Activated T-helper 1 cell treated with anti-CD3 and anti-CD28 coated beads, Interleukin-2, amount 50 U/mL, for 16 hours (primary cell): ENCODE results near the gene TIAM1.

Experiments used
- DNase-seq, 2 donors: peaks; one replicate each; pipeline ENCODE4 v3.0.0-alpha.2; 2020; ENCODE audit warnings: low read depth in 1 of 2, low spot score in 1 of 2

TIAM1 gene

DNA sequence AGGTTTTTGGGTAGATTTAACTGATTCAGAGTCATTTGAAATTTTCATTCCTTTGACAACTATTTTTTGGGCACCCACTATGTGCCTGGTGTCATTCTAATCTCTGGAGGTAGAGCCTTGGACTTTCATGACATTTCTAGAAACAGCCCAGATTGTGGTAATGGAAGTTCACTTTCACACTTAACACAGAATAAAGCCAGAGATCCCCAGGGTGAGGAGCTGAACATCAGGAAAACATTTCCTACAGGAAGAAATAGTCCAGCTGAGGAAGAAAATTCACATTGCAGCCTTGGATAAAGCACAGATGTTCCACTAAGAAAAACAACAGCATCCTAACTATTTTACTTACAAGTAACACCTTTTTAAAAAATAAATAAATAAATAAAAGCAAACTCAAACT is 203.4 kb downstream of the TIAM1 start:
- no peak for DNase-seq

DNA sequence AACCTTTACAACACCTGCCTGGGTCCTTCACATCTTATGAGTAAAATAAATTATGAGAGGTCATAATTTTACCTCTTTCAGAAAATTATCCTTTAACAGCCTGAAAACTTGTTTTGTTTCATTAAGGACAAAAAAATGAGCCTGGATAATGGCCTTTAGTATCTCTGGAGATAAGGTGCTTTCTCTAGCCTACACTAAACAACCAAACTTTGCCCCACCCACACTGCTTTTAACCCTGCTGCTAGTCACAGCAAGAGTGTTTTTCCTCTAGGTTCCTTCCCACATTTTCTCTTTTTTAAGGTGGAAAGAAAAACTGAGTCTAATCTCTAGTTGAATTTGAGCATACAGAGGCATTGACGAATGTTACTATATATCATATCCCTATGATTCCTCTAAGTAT is 204.0 kb downstream of the TIAM1 start:
- DNase-seq: no peak

DNA sequence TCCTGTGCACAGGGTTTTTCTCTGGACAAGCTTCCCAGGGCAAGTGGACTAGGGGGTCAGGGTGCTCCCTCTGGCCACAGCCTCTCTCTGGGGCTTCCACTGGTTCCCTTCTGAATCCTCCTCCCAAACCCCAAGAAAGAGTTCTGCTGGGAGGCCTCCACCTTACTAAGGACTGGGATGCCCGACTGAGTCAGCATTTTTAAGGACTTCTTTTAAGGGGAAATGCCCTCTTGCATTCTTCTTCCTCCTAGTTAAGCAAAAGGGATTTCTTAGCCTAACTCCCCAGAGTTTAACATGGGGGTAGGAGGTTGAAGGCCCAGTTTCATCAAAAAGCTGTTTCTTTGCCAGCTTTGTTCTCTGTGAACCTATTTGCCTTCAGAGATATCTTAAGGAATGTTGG is 206.1 kb downstream of the TIAM1 start:
- no peak for DNase-seq

DNA sequence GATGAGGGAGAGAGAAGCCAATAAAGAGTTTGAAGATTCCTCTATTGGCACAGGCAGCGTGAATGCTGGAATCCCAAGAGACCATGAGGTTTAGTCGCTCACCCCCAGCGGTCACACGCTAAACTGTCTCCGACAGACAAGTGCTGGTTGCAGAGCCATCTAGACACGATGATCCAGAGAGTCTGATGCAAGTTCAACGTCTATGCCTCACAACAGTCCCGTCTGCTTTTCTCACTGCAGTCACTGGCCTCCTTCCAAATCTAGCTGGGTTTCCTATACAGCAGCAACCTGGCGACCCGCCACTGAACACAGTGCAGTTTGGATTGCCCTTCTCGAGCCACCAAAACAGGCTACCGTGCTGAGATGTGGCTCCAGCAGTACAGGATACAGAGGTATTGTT is 207.2 kb downstream of the TIAM1 start:
- DNase-seq: no peak

DNA sequence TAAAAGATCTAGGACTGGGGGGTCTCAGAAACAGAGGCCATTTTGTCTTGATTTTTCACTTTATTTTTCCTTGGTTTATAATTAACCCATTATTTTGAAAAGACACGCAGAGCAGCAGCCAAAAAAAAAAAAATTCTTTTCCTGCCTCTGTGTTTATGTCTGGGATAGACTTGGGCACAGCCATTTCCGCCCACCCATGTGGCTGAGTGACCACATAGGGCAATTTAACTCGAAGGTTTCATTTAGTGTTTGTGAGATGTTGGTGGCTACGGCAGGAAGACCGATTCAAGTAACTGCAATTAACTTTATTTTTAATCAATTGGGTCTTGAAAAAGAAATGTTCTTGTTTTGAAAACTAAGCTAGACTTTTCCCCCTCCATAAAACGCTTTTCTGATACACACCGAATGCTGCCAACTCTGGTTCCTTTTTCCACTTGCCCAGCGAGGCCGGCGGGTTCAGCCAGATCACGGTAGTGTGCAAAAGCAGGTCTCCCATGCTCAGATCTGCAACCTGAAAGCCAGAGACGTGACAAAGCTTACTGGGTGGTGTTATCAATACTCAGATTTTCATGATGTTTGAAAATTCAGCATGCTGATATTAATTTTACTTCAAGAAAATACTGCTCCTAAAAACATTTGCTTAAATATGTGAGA is 208.4 kb downstream of the TIAM1 start:
- DNase-seq: no peak

DNA sequence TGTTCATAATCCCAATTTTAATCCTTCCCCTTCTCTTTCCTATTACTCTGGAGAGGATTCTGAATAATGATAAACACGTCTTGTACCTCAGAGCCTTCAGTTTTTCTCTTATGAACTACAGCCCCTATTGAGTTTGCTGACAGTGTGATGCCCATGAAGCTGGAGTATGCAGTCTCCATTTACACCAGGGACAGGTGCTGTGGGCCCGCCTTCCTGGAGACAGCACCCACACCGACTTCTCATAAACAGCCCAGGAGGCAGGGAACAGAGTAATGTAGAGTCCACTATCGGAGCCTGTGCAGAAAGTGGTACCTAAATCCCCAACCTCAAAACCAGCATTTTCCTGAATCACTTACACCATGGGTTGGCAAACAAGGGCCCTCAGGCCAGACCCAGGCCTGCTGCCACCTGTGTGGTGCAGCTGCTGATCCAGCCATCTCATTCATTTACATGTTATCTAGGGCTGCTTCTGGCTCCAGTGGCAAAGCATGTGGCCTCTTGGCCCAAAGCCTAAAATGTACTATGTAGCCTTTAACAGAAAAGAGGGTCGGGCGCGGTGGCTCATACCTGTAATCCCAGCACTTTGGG is 210.7 kb downstream of the TIAM1 start:
- DNase-seq: no peak

DNA sequence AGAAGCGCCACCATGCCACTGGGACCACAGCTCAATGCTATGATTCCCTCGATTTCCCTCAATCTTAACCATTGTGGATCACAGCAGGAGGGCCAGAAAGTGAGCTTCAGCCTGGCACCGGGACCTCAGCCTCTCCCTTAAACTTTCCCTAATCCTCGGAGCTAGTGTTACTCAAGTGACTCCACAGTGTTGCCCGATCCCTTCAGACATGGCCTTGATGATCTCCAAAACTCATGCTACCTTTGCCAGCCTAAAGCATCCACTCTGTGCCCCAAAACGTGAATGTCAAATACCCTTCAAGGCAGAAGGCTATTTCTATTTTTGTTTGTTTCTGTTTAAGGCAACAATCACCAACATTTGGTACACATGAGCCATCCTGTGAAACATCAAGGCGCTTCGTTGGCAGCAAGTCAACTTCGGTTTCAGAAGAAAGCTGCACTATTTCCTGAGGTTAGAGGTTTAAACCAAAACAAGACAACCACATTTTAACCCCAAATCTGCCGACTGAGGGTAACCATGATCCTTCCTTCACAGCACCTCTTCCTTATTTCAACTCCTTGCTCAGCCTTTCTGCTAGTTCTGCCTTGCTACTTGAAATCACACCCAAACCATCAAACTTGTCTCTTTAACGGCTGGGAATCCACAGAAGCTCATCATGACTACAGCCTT is 211.4 kb downstream of the TIAM1 start:
- peak; percentile 32 to 47 for DNase-seq

DNA sequence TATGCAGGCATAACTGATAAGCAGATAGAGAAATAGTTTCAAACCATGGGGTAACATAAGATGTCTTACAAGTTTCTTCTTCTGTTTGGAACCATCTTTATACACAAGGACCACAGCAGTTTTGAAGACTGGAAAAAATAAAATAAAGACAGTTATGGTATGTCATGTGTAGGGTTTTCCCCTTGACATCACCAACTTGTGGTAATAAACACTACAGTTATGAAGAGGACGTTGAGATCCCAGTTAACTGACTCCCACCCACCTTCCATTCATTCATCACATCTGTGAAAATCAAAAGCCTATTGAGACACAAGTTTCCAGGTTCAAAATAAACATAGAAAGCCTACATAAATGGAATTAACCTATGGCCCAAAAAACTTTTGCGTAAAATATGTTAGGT is 213.2 kb downstream of the TIAM1 start:
- no peak for DNase-seq

DNA sequence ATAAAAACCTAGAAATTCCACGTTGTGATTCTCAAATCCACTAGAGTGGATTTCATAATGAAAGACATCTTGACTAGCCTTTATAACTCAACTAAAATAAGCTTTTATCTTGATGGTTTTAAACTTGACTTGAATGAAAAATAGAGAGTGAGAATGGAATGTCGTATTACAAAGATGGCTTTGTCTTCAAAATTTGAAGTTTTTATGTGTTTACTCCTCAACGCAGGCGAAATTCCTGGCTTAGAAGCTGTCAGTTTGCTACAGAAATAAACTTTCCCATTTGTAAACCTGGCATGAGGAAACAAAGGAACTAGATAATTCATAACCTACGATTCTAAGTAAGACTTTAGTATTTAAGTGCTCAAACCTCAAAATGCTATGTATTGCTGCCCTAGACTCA is 215.8 kb downstream of the TIAM1 start:
- no peak for DNase-seq

DNA sequence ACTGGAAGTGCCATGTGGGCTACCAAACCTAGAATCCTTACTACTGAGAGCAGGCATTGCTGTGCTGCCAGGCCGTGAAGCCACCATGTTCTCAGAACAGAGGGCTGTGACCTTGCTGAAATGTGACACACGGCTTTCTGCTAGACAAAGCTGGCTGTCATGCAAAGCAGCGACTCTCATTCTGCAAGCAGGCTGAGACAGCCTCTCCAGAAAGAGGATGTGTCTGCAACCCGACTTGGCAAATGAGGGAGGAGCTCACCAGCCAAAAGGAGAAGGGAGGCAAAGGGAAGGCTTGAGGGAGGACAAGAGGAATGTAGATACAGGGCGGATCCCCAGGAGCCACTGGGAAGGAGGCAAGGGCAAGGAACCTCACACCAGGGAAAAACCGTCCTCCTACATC is 220.1 kb downstream of the TIAM1 start:
- DNase-seq: no peak

DNA sequence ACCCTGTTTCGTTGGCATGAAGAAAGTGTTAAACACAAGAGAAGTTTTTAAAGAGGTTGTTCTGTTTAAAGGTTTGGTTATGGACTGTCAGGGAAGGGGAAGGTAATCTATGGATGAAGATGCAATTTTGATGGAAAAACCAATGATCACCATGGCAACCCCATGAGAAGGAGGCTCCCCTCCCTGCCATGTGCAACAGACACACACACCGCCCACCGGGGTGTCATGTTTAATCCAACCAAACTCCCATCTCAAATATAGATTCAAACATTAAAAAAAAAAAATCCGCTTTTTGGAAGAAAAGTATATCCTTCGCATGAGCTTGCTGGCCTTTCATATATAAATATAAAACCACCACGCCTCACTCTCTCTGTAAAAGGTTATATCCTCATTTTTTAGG is 224.9 kb downstream of the TIAM1 start:
- no peak for DNase-seq

DNA sequence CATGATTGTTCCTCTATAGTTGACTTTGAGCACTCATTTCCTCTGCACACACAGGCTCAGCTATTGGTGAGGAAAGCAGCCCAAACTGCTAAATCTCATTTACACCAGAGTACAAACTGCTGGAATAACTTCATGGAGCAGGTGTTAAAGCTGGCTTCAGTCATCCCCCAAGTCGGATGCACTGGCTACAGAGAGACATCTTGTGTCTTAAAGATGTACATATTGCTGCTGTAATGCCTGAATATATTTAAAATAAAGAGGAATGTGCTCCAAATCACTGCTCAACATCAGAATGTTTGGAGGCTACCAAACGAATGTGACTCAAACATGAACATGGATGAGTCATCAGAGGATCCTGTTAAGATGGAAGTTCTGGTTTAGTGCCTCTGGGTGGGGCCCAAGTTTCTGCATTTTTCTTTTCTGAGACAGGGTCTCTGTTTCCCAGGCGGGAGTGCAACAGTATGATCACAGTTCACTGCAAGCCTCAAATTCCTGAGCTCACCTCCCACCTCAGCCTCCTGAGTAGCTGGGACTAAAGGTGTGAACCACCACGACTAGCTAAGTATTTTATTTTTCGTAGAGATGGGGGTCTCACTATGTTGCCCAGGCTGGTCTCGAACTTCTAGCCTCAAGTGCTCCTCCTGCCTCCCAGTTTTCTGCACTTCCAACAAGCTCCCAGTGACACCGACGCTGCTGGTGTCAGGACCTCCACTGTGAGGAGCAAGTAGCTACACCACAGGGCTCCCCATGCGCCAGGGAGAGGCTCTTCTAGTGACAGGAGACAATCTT is 226.7 kb downstream of the TIAM1 start:
- DNase-seq: no peak

DNA sequence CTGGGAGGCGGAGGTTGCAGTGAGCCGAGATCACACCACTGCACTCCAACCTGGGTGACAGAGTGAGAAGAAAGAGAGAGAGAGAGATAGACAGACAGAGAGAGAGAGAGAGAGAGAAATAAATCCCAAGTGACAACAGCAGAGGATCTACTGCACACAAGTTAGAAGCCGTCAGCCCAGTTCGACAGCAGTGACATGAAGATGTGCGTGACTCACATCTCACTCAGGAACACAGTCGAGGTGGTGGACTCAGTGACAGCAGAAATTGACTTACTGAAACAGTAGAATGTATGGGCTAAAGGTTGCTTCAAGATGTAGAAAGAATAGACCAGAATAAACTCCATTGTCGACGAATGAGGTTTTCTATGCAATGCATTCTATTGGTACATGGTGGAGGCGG is 228.8 kb downstream of the TIAM1 start:
- no peak for DNase-seq

DNA sequence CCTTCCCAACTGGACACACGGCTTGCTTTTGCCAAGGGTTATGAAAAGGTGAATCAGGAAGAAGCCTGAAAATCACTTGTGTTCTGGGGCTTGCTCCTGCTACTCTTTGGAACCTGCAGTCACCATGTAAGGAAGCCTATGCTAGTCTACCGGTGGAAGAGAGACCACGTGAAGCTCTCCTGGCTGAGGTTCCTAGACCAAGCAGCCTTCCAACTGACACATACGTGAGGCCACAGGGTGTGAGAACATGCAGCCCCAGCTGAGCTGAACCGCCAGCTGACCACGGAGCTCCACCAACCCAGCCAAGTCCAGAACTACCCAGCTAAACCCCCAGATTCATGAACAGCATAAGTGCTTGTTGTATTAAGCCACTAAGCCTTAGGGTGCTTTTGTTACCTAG is 233.0 kb downstream of the TIAM1 start:
- no peak for DNase-seq

DNA sequence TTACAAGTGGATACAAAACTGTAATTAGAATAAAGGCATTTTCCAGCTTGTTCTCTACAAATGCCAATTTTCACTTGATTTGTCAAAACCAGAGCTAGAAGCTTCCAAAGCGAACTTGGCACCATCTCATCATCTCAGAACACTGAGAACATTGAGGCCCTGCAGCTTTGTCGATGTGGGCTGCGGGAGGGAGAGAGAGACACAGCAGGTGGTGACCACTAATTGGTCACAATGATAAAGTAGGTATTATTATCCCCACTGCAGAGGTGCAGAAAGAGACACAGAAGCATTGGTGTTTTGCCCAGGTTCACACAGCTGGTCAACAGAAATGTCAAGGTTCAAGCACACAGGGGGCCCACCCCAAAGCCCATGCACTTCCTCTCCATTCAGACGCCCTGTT is 233.6 kb downstream of the TIAM1 start:
- no peak for DNase-seq

DNA sequence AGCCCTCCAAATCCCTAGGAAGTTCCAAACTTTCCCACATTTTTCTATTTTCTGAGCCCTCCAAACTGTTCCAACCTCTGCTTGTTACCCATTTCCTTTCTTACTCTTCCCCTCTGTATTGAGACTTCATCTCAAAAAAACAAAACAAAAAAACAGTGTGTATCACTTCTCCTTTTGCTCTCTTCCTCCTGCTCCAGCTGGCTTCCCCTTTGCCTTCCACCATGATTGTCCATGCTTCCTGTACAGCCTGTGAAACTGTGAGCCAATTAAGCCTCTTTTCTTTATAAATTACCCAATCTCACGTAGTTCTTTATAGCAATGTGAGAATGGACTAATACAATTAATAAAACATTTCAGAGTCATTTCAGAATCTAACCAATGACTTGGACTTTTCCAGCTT is 236.2 kb downstream of the TIAM1 start:
- no peak for DNase-seq

DNA sequence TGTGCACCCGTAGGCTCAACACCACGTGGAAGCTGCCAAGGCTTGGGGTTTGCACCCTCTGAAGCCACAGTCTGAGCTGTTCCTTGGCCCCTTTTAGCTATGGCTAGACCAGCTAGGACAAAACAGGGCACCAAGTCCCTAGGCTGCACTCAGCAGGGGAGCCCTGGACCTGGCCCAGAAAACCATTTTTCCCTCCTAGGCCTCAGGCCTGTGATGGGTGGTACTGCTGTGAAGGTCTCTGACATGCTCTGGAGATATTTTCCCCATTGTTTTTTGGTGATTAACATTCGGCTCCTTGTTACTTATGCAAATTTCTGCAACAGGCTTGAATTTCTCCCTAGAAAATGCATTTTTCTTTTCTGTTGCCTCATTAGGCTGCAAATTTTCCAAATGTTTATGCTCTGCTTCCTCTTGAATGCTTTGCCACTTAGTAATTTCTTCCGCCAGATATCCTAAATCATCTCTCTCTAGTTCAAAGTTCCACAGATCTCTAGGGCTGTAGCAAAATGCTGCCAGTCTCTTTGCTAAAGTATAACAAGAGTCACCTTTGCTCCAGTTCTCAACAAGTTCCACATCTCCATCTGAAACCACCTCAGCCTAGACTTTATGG is 236.8 kb downstream of the TIAM1 start:
- DNase-seq: no peak

DNA sequence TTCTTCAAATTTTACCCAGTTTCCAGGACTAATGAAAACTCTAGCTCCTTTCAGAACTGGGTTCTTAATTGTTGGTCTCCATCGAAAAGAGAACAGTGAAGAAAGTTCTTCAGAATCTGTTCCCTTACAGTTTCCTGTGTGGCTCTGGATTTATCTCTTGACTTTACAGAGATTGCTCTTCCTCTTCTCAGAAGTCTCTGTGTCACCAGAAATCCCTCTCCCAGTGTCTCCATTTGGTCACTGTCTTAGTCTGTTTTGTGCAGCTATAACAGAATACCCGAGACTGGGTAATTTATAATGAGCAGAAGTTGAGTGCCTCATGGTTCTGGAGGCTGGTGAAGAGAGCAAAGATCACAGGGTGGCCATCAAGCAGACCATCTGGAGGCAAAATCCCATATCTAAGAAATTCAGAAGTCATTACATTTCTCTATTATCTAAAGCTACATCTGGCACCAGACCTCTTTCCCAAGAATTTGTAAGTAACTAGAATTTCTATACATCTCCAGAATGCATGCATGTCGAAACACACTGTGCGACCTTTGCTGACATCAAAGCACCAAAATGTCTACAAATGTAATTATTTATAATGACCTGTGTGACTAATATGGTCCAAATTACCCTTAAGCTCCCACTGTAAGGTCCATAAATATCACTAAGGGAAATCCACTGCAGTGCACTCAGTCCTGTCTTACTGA is 240.3 kb downstream of the TIAM1 start:
- DNase-seq: no peak

DNA sequence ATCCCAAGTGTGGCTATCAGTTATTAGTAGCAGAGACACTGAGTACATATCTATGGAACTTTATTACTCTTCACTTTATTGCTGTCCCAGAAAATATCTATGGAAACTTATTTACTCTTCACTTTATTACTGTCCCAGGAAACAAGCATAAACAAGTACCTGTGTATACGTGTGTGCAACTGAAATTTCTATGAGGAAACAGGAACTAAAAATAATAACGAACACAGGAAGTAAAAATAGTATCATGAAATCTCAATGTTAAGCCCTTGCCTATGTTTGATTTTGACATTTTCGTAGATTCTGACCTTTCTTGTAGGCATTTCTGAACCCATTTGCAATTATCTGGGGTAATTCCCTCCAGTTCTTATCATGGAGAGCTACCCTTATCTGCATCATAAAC is 240.9 kb downstream of the TIAM1 start:
- DNase-seq: no peak

DNA sequence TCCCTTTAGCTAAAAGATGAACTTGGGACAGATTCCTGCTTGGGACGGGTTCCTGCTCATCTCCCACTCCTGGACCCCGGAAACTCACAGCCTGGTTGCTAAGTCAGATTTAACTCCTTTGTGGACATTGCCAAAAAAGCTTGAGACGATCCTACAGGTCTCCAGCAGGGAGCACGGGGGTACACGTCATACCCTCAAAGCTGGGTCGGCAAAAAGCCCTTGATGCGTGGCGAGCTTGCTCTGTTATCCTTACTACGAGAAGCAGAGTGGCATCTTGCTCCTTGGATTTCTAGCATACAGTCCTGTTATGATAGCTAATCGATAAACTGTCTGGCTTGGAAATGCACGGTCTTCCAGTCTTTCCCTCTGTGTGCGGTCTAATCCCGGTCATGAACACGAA is 244.9 kb downstream of the TIAM1 start:
- DNase-seq: no peak

DNA sequence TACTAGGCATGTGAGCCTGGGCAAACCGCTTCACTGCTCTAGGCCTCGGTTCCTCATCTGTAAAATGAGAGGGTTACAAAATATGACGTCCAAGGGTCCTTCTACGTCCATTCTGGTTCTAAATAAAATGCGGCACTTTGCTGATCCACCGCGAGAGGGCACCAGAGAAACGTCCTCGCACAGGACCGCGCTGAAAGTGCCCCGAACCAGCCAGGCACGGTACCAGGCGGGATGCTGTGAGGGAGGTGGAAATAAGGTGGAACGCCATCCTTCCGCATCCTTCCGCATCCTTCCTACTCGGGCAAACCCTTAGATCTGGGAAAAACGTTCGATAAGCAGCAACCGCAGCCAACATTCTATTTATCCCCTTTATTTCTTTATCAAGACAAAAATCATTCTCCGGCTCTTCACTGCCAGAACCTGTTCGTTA is 245.5 kb downstream of the TIAM1 start:
- DNase-seq: peak; percentile 57 to 59
